ENCODE measurements around the gene BLVRB. TPM values are rescaled to one million over a fixed set of nuclear protein-coding genes. Genes with fewer than 3 reads are reported as not detected.

BLVRB gene
- total RNA-seq, 1 experiment from 2014 or later = 204 TPM

DNA sequence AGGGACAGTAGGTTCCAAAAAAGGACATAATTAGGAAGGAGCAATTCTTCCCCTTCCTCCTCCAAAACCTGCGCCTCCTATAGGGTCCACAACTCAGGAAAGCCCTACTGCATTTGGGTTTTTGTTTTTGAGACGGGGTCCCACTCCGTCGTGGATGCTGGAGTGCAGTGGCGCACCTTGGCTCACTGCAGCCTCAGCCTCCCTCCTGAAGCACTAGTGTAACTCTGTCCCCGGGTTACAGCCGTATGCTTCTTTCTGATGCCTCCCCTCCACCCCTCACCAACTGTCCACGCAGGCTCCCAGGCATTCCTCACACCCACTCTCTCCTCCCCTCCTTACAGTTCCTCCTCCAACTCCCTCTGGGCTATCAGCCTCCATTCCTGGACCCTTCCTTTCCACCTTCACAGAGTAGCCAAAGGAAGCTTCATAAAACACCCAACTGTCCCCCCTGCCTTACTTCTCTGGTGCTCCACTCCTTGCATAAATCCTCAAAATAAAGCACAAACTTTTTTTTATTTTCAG, 19.2 kb downstream of the BLVRB start:
- H3K4me2 ChIP-seq = no peak overlapping the region
- H4K20me1 ChIP-seq (ENCODE audit: insufficient read depth) = peaks cover 13% of the 10 kb centered on the region
- H3K4me3 ChIP-seq = no peak overlapping the region
- H3K27ac ChIP-seq = no peak overlapping the region
- TF ChIP-seq, protein P1, sequence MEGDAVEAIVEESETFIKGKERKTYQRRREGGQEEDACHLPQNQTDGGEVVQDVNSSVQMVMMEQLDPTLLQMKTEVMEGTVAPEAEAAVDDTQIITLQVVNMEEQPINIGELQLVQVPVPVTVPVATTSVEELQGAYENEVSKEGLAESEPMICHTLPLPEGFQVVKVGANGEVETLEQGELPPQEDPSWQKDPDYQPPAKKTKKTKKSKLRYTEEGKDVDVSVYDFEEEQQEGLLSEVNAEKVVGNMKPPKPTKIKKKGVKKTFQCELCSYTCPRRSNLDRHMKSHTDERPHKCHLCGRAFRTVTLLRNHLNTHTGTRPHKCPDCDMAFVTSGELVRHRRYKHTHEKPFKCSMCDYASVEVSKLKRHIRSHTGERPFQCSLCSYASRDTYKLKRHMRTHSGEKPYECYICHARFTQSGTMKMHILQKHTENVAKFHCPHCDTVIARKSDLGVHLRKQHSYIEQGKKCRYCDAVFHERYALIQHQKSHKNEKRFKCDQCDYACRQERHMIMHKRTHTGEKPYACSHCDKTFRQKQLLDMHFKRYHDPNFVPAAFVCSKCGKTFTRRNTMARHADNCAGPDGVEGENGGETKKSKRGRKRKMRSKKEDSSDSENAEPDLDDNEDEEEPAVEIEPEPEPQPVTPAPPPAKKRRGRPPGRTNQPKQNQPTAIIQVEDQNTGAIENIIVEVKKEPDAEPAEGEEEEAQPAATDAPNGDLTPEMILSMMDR (conservative IDR thresholded peaks at IDR 0.05) = no peak
- no peak for TF ChIP-seq EZH2 (IDR thresholded peaks at IDR 0.05; ENCODE audit: low read depth)
- no peaks in the 10 kb centered on the region for H3K27me3 ChIP-seq (ENCODE audit: insufficient read depth, low read depth)
- intact Hi-C loops (cut with micrococcal nuclease; ENCODE audit: unreplicated experiment) = no loop called here
- DNase-seq = no peak
- H3F3A ChIP-seq (ENCODE audit: insufficient read depth, low read depth) = peaks cover 27% of the 10 kb centered on the region; the same call in 1 of the 2 replicates
- H2AFZ ChIP-seq = no peak overlapping the region
- H3K79me2 ChIP-seq (ENCODE audit: low read depth) = peaks cover 25% of the 10 kb centered on the region
- ChIA-PET CTCF (interaction anchor here (0.6 kb wide), 1 partner anchor 157 kb away, joined by 3 read pairs; no protein-coding TSS in a partner anchor), POLR2A (ENCODE audit: unreplicated experiment) (interaction anchor here (0.6 kb wide), 1 partner anchor 13 kb away, joined by 3 read pairs; no protein-coding TSS in a partner anchor)
- no peaks in the 10 kb centered on the region for H3K9me2 ChIP-seq (ENCODE audit: insufficient read depth)
- no peaks in the 10 kb centered on the region for H3K9me3 ChIP-seq (ENCODE audit: insufficient read depth, low read depth)
- BruUV-seq (replicated peaks) = no TSS peak
- H3K36me3 ChIP-seq (ENCODE audit: low read depth) = peaks cover 6% of the 10 kb centered on the region; the same call in 1 of the 2 replicates
- peaks cover 12% of the 10 kb centered on the region for H3K4me1 ChIP-seq (replicated peaks; ENCODE audit: insufficient read depth)

DNA sequence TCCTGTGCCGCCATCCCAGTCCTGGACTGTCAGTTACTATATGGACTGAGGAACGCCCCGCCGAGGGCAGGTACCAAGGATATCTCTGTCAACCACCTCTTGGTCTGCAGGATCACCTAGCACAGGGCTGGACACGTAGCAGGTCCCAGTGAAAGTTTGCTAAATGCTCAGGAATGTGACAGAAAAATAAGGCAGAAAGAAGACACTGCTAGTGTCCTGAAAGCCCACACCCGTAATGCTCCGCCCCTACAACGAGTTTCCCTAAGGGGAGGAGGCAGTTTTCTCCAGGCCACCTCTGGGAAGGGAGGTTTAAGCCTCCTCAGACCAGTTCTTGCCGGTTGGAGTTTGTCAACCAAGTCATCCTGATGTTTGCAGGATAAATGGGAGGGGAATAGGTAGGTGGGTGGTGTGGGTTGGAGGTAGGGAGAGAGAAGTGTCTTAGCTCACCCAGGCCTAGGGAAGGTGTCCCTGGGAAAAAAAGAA, 19.7 kb downstream of the BLVRB start:
- H3K36me3 ChIP-seq (ENCODE audit: low read depth) = peaks cover 6% of the 10 kb centered on the region; the same call in 1 of the 2 replicates
- no TSS peak for BruUV-seq (replicated peaks)
- CTCF ChIA-PET = interaction anchor here (0.6 kb wide), 1 partner anchor 158 kb away, joined by 3 read pairs; no protein-coding TSS in a partner anchor

DNA sequence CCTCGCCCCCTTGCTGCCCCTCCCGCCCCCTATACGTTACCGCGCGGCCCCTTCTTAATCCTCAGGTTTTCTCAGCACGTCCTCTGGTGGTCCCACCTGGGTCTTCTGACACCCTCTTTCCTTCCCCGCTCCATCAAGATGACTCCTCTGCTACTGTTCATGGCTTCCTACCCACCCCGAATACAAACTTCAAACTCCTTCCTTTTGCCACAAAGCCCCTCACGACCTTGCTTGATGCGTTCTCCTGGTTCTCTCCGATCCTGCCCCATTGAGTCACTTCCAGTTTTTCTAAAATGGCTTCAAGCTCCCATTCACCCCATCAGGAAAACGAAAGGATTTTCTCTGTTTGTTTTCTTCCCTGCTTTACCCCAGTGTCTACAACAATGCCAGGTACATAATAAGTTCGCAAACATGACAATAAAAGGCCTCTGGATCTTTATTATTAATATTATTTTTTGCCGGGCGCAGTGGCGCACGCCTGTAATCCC, 20.7 kb downstream of the BLVRB start:
- Histone ChIP-seq H3F3A (ENCODE audit: insufficient read depth, low read depth) (peaks cover 40% of the 10 kb centered on the region; the same call in 1 of the 2 replicates), H3K27ac (peak overlapping the region; percentile 48), H3K9me3 (ENCODE audit: insufficient read depth, low read depth) (no peaks in the 10 kb centered on the region), H4K20me1 (ENCODE audit: insufficient read depth) (peaks cover 20% of the 10 kb centered on the region), H3K4me3 (peak overlapping the region; percentile 75), H3K9me2 (ENCODE audit: insufficient read depth) (no peaks in the 10 kb centered on the region), H3K4me2 (peak overlapping the region; percentile 86), H3K79me2 (ENCODE audit: low read depth) (peaks cover 30% of the 10 kb centered on the region), H2AFZ (peak overlapping the region; percentile 83), H3K36me3 (ENCODE audit: low read depth) (peaks cover 6% of the 10 kb centered on the region; the same call in 1 of the 2 replicates), H3K4me1 (replicated peaks; ENCODE audit: insufficient read depth) (peaks cover 12% of the 10 kb centered on the region), H3K27me3 (ENCODE audit: insufficient read depth, low read depth) (no peaks in the 10 kb centered on the region)
- ChIA-PET CTCF (interaction anchor here (0.6 kb wide), 2 partner anchors 21 to 159 kb away, joined by 3 read pairs; partner anchors contain the start of gene BLVRB), POLR2A (ENCODE audit: unreplicated experiment) (interaction anchor here (0.5 to 0.7 kb wide), 3 partner anchors 96 to 985 kb away, joined by 3 to 12 read pairs (median 6); partner anchors contain the start of gene PLD3)
- BruUV-seq (replicated peaks) = TSS peak; percentile 95
- TF ChIP-seq, protein P1 (conservative IDR thresholded peaks at IDR 0.05) = no peak
- no peak for TF ChIP-seq EZH2 (IDR thresholded peaks at IDR 0.05; ENCODE audit: low read depth)
- no peak for DNase-seq
- intact Hi-C loops (cut with micrococcal nuclease; ENCODE audit: unreplicated experiment) = loop anchor here (1.0 to 5.0 kb wide), 4 partner anchors 19 to 98 kb away; partner anchors contain the start of genes C19orf47 and PLD3

More for the DNA sequence above, 19.7 kb downstream of the BLVRB start:
- H3K9me2 ChIP-seq (ENCODE audit: insufficient read depth) = no peaks in the 10 kb centered on the region
- no peak overlapping the region for H3K4me2 ChIP-seq
- no peak overlapping the region for H3K4me3 ChIP-seq
- POLR2A ChIA-PET (ENCODE audit: unreplicated experiment) = interaction anchor here (0.6 kb wide), 1 partner anchor 13 kb away, joined by 3 read pairs; no protein-coding TSS in a partner anchor
- no peaks in the 10 kb centered on the region for H3K9me3 ChIP-seq (ENCODE audit: insufficient read depth, low read depth)
- H3K27ac ChIP-seq = no peak overlapping the region
- peaks cover 12% of the 10 kb centered on the region for H3K4me1 ChIP-seq (replicated peaks; ENCODE audit: insufficient read depth)
- intact Hi-C loops (cut with micrococcal nuclease; ENCODE audit: unreplicated experiment) = no loop called here
- H3F3A ChIP-seq (ENCODE audit: insufficient read depth, low read depth) = peaks cover 32% of the 10 kb centered on the region; the same call in 1 of the 2 replicates
- no peaks in the 10 kb centered on the region for H3K27me3 ChIP-seq (ENCODE audit: insufficient read depth, low read depth)
- H3K79me2 ChIP-seq (ENCODE audit: low read depth) = peaks cover 30% of the 10 kb centered on the region
- DNase-seq = peak in 1 of 2 experiments; percentile 70
- no peak overlapping the region for H2AFZ ChIP-seq
- TF ChIP-seq, protein P1 (conservative IDR thresholded peaks at IDR 0.05) = no peak
- no peak for TF ChIP-seq EZH2 (IDR thresholded peaks at IDR 0.05; ENCODE audit: low read depth)
- peaks cover 18% of the 10 kb centered on the region for H4K20me1 ChIP-seq (ENCODE audit: insufficient read depth)

Data from PC-9 (cell line).